CMK (cell line): ENCODE results near the gene SND1.

Source experiments
- DNase-seq: peaks from one replicate; pipeline ENCODE4 v3.0.0-alpha.2; 2010; ENCODE audit warnings: low read depth

SND1 gene

DNA sequence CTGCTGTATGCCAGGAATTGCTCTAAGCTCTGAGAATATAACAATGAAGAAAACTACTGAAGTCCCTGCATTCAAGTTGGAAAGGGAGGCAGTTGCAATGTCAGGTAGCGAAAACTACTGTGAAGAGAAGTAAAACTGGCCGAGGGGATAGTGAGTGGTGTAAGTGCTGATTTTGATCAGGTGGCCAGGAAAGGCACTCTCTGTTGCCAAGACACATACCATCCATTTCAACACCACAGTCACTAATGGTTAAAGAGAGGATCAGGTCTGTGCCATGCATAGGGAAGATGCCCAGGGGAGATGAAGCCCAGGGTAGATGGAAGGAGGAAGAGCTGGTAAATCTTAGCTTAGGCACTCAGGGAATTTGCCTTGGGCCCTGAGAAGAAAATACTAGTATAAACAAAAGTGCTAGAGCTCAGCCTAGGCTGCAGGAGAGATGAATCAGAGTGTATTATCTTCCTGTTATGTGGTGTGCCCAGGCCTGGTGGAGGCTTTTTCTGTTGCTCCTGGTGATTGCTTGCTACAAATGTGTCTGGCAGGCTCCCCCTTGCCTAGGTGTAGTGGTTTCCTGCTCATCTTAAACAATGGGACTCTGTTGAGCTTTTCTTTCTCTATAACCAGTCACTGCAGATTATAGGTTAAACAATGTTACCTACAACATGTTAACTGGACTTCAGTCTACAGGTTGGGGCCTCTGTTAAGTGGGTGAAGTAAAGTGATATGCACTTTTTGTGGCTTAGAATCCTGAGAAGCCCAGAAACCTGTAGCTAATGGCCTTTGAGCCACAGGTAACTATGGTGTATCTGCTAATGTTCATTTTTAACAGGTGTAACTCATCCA, 253.7 kb downstream of the SND1 start:
- no peak for DNase-seq

DNA sequence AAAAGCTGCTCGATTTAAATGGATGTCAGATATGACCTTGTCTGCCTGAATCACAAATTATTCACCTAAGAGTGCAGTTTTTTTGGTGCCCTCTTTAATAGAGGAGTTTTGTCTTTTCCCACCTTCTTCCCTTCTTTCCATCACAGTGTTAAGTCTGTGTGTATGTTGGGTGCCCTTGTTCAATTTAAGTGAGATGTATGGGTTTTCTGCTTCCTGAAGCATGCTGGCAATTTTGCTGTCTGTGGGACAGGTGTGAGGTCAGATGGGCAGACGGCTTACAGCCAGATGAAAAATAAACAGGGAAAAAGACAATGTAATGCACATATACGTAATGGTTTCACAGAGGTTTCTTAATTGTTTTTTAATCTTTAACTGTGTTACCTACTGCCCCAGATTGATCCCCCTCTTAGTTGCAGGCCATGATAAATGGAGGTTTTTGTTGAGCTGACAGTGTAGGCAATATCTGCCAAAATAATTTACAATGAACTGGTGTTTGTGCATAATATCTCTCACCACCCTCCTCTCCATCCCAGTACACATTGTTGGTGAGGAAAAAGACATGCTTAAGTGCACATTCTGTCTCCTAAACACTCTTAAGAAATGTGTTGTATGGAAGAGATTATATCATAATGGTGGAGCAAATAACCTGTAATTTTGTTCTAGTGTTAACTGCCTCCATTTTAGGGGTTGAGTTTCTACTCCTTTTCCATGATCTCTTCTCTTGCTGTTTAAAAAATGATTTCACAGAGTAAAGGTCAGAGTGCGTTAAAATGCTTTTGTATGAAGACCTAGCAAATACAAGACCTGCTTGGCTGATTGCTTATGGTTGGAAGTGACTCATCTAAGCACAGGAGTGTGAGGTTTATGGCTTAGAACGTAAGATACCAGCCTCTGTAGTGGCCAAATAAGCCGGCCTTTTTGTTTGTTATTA, 255.4 kb downstream of the SND1 start:
- DNase-seq: no peak

DNA sequence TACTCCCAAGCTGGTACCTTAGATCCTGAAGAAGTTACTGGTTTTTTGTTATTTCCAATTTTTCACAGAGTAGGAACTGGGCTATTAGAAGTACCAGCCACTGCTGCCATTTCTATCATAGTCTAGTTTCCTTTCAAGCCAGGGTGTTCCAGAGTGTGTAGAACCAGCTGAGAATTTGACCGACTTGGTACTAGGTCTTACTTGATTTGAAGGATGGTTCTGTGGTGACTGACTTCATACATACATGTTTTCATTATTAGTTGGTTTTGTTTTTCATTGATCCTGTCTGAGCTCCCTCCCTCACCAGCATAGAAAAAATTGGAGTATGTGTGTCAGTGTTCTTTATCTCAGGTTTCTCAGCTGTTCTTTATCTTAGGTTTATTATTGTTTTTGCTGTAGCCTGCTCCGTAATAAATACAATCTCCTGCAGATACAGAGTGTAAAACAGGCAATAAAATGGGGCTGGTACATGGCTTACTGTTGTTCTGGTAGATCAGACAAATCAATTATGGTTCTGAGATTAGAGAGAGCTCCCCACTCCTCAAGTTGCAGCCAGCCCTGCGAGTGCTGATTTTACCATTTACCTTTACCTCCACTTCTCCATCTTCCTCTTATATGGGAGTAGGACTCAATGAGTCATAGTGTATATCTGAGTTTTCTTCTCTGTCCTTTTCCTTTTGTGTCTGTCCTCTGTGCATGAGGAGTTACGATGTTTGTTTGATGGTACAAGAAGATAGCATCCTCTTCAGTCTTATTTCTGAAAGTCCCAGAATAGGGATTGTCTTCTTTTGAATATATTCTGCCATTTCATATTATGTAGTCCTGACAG, 256.6 kb downstream of the SND1 start:
- DNase-seq: no peak

DNA sequence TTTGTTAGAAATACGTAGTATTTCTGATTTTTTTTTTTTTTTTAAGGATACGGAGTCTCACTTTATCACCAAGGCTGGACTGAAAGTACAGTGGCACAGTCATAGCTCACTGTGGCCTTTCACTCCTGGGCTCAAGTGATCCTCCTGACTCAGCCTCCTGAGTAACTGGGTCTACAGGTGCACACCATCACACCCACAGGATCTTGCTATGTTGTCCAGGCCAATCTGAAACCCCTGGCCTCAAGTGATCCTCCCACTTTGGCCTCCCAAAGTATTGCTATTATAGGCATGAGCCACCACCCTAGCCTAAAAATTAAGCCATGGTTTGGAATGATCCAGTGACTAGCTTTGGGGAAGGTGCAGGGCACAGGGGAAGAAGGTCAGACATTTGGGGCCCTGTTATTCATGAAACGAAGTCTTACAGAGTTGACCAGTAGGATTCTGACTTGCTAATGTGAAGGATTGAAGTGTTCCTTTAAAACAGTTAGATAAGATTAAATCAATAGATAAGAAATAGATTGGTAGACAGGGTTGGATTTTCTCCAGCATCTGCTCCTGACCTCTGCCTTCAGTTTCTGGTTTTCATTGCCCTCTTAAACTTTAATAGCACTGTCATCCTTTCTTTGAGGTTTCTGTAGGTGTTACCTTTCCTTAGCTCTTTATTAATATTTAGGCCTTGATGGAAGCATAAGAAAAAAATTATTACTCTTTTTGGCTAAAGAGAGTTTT, 257.6 kb downstream of the SND1 start:
- DNase-seq: no peak

DNA sequence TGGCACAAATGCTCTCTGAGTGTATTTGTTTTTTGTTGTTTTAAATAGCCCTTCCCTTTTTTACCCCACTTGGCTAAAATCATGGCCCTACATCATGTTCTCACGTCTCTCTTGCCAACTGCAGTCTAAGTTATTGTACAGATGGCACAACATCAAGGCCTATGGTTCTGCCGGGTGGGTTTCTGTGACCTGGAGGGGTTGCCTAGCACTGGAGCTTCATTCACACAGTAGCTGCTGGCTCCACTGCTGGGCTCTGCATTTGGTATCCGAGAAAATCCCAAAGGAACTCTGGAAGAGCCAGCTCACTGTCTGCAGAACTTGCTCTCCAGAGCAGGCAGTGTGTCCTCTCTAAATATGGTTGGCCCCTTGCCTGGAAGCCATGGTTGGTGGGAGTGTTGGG, 258.7 kb downstream of the SND1 start:
- no peak for DNase-seq

DNA sequence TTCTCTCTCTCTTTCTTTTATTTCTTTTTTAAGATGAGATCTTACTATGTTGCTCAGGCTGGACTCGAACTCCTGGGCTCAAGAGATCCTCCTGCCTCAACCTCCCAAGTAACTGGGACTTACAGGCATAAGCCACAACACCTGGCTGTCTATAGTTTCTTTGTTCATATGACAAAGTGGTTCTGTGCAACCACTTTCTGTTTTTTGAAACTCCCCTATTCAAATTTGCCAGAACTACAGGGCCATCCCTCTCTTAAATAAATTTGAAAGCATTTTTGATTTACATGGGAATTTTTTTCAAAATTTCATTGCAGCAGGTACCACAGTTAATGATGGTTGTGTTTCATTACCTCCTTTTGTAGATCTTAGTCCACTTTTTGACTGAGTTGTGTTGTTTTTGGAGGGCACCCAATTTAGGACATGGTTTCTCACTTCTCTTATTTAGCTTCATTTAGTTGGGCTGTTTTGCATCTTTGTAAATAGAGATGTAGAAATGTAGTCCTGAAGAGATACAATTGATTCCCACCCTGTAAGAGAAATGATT, 260.0 kb downstream of the SND1 start:
- no peak for DNase-seq

DNA sequence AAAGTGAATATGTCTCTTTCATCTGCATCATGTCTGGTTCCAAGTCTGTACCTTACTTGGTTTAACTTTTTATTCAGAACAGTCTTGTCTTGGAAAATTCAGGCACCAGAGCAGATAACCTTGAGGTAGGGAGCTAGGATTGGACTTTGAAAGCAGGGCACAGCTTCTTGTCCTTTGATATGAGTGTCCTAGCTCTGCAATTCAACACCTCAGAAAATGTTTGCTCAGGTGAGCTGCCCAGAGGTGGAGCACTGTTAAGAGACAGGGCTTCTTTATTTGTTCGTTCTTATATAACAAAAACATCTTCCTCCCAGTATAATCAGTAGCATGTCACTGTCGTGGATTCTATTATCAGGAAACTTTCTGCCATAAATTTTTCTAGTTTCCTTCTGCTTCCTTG, 260.9 kb downstream of the SND1 start:
- no peak for DNase-seq

DNA sequence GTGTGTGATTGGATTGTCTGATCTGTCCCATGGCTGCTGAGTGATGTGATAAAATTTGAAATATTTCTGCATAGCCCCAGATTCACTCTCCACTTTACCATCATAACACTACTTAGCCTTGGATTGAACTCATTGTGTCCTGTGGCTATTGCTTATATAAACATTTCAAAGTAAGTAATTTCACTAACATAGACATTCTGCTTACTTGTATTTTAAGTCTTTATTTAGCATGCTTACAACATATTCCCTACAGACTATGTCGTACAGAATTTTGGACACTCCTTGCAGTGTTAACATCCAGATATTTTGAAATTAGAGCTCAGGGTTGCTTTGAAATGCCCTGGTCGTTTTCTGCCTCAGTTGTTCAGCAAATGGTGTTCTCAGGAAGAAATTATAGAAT, 261.7 kb downstream of the SND1 start:
- DNase-seq: no peak

DNA sequence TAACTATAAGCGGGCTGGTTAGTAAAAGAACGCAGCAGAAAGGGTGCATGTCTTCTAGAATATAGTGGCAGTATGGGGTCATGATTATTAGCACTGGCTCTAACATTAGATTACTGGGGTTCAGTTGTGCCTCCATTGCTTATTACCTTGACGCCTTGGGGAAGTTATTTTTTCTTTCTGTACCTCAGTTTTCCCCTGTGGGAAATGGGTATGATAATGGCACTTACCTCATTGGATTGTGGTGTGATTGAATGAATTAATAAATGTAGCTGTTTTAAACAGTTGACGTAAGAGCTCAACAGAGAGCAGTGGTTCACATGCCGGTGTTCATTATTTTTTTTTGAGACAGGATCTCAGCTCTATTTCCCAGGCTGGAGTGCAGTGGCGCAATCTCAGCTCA, 262.7 kb downstream of the SND1 start:
- DNase-seq: no peak

DNA sequence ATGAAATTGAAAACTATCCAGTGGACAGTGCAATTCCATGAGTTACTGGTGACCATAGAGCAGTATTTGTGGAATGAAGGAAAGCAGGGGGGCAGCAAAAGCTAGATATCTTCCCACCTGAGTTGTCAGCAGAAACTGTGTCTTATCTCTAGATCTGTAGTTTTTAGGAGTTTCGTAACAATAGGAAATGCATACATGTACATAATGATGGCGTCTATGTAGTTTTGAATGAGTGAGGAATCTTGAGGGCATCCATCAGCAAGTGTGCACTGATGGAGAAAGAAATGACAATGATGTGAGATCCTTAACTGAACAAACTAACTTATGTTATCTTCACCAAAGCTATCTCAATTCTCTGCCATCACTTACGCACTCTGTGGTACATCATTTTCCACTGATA, 264.7 kb downstream of the SND1 start:
- DNase-seq: no peak

DNA sequence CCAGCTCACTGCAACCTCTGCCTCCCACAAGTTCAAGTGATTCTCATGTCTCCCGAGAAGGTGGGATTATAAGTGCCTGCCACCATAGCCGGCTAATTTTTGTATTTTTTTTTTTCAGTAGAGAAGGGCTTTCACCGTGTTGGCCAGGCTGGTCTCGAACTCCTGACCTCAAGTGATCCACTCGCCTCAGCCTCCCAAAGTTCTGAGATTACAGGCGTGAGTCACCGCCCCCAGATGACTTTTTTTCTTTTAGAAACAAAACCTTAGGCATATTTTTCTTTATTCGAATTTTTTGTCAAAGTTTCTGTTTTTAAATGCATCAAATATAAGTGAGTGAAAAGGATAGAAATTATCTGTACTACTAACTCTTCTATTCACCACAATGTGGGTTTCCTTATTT, 266.1 kb downstream of the SND1 start:
- DNase-seq: no peak

DNA sequence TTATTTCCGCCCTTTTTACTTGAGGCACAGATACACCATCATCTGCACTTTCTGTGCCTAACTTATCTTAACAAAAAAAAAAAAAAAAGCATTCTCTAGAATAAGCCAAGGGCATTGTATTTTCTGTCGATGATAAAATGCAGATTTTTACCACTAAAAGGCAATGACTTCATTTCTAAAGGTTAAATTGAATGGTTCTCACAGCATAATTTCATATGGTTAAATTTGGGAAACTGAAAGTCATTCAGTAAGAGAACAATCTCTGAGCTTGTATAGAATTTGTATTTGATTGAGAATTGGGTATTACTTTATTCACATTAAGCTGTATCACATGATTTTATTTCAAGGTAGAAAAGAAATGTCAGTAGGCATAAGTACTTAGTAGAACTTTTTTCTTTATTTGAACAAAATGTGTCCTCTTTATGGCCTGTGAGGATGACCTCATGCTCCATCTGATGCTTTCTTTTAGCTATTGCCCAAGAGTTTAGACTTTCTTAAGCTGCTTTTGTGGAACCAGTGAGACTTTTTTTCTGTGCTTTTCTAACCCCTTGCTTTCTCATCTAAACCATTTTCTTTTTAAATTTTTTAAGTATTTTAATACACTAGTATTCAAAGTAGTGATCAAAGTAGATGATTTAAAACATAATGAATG, 268.9 kb downstream of the SND1 start:
- DNase-seq: no peak

DNA sequence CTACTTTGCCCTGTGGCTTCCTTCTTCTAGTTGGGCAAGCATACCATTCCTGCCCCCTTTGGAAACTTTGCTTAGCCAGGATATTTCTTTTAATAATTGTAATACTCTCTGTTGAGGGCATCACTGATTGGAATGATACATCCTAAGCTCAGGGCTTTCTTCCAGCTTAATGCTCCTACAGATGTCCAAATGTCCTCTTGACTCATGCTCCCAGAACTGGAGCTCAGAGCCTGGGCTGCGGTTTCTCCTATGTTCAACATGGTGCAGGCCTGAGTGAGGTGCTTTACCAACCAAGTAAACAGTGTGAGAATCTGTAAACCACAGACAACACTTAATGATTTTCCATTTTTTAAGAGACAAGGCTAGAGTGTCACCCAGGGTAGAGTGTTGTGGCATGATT, 270.7 kb downstream of the SND1 start:
- DNase-seq: no peak

DNA sequence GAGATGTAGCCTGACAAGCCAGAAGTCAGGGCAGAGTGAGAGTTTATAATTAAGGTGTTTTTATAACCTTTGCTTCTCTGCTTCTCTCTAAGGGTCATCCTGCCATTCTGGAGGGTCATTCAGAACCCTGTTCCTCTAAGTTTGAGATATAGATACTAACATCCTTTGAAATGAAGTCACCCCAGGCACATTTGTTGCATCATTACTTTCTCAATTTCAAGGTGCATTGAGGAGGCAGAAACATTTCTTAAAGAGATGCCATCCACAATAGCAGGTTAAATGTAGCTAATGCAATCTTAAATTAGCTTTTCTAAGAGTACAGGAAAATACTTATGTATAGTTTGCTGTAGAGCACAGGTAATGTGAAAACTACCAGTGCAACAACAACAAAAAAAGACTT, 272.9 kb downstream of the SND1 start:
- DNase-seq: no peak

DNA sequence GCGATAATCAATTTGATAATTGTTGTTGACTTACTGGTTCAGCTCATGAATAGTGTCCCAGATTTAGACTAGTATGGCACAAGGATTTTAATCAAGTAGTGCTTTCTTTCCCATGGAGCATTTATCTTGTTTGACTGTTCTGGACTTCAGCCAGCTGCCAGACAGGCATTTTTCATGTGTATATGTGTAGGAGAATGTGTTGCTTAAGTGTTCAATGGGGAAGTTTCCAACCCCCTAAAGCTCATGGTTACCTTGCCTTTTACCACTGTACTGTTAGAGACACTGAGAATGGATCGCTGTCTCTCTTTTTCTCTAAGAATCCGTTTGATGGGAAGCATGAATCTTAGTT, 275.3 kb downstream of the SND1 start:
- no peak for DNase-seq

DNA sequence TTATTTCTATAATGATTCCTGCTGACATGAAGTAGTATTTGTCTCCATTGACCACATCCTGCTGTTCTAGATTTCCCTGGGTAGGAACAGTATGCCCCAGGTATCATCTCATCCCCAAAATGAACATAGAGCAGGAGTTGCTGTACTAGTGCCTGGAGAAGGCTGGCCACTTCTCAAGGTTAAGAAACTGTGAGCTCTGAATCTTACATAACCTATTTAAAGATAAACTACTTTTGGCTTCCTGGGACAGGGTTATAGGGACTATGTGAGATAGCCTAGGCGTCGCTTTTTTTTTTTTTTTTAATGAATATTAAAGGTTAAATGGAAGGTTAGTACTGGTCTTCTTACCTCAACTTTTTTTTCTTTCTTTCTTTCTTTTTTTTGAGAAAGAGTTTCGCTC, 276.2 kb downstream of the SND1 start:
- no peak for DNase-seq

DNA sequence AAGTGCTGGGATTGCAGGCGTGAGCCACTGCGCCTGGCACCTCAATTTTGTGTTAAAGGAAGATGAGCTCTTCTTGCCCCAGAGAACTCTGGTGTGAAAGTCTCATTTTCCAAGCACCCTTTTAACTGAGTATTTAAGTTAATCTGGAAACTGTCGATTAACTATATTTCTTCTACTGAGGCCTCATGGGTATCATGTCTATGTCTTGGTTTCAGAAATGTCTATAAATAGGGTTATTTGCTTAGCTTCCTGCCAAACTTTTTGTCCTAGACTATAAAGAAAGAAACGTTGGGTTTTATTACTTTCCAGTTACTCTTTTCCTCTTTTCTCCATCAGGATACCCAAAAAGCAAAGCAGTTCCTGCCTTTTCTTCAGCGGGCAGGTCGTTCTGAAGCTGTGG, 276.9 kb downstream of the SND1 start:
- no peak for DNase-seq

DNA sequence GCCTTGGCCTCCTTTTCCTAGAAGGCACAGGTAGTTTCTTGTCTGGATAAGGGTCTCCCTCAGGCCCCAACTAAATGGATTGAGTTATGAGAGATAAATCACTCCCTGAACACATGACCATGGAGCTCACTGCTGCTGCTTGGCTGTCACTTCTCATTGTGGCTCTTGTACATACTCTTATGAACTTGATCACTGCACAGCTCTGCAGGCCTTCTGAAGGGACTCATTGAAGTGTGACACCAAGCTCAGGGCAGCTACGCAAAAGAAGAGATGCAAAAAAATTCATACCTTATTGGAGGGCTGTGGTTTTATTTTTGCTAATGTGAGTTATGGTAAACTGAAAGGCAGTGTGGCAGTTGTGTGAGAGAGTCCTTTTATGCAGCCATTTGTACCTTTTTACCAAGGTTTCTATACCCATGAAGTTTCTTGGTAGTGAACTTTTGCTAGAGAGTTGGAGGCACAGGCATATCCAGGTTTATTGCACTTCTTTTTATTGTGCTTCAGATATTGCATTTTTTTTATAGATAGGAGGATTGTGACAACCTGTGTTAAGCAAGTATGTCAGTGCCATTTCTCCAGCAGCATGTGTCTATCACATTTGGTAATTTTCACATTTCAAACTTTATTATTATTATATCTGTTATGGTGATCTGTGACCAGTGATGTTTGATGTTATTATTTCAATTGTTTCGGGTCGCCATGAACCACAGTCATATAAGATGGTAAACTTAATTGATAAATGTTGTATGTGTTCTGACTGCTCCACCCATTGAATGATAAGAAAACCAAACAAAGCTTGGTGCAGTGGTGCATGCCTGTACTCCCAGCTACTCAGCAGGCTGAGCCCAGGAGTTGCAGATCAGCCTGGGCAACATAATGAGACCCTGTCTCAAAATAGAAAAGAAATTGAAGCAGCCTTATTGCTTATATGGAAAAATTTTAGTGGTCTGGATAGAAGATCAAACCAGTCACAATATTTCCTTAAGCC, 278.6 kb downstream of the SND1 start:
- DNase-seq: no peak

DNA sequence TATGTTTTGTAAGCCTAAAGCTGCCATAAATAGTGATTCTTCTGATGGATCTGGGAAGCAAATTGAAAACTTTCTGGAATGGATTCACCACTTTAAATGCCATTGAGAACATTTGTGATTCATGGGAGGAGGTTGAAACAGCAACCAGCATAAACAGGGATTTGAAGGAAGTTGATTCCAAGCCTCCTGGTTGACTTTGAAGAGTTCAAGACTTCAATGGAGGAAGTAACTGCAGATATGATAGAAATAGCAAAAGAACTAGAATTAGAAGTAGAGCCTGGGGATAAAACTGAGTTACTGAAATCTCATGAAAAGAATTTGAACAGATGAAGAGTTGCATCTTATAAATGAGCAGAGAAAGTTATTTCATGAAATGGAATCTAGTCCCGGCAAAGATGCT, 280.1 kb downstream of the SND1 start:
- DNase-seq: no peak

DNA sequence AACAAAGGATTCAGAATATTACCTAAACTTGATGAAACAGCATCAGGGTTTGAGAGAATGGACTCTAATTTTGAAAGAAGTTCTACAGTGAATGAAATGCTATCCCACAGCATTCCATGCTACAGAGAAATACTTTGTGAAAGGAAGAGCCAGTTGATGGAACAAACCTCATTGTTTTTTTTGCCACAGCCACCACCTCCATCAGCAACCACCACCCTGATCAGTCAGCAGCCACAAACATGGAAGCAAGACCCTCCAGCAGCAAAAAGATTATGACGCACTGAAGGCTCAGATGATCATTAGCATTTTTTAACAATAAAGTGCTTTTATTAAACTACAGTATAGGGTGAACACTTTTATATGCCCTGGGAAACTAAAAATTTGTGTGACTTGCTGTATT, 280.5 kb downstream of the SND1 start:
- no peak for DNase-seq
